Fibroblast of mammary gland (primary cell): Measurements from ENCODE around the gene RBL2.
A peak's percentile ranks its signal among the peaks of the same experiment; 100 is the strongest.
"Not testable (repeated sequence)": the region's sequence is repeated elsewhere in the genome, so short reads cannot be mapped to it uniquely, and the experiment has no call there.

Experiments
- DNase-seq: peaks from one replicate; pipeline ENCODE4 v3.0.0-alpha.2; 2010; ENCODE audit warnings: low read depth
- H3K4me3 ChIP-seq: 2 replicates; pipeline ENCODE4 v1.5.1; 2011; ENCODE audit warnings: low read depth, mild to moderate bottlenecking, low read length, moderate library complexity; ENCODE audit not compliant: control insufficient read depth
- CTCF ChIP-seq: conservative IDR thresholded peaks from 2 replicates; pipeline ENCODE4 v1.5.1; 2011; ENCODE audit warnings: low read depth, low read length, inconsistent platforms; ENCODE audit not compliant: control insufficient read depth, insufficient read depth

RBL2 gene

GRCh38 chr16:53434377-53435065, at the start of gene RBL2:
Gene RBL2, plus strand, starts transcription at chr16:53434471. Its CDS starts 86 bp downstream, at chr16:53434557.
- DNase-seq: peak; percentile 75
- peak within 1 kb of the TSS; percentile 92 for H3K4me3 ChIP-seq
- no peak for TF ChIP-seq CTCF

GRCh38 chr16:53384610-53385009, 49.7 kb upstream of the RBL2 start:
- DNase-seq, H3K4me3 ChIP-seq: not testable (repeated sequence)

DNA sequence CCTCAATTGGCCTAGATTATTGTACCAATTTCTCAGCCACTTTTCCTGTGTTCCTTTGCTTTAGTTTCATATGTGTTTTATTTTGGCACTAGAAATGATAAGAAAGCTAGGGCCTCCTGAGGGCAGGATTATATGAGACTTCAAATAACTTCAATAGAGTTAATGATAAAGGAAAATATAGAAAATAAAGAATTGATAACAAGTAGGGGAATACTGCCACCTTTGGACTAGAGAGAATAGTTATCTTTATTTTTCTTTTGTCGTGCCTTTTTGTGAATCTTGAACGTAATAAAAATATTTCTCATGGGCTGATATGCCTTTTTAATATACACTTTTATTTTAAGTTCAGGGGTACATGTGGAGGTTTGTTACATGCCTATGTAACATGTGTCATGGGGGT, 29.3 kb upstream of the RBL2 start:
- DNase-seq: peak; percentile 12
- peak; percentile 18 for TF ChIP-seq CTCF
- H3K4me3 ChIP-seq: no peak overlapping the region

DNA sequence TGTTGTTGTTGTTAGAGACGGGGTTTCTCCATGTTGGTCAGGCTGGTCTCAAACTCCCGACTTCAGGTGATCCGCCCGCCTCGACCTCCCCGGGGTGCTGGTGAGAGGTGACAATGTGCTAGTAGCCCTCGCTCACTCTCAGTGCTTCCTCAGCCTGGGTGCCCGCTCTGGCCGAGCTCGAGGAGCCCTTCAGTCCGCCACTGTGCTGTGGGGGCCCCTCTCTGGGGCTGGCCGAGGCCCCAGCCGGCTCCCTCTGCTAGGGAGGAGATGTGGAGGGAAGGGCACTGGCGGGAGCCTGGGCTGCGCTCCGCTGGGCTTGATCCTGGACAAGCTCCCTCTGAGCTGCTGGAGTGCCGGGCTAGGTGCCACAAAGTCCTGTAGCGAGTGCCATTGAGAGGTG, 21.7 kb upstream of the RBL2 start:
- no peak for TF ChIP-seq CTCF
- DNase-seq: no peak
- H3K4me3 ChIP-seq: no peak overlapping the region

GRCh38 chr16:53413864-53414263, 20.4 kb upstream of the RBL2 start:
- TF ChIP-seq CTCF: no peak
- DNase-seq: no peak

GRCh38 chr16:53414381-53414780, 19.9 kb upstream of the RBL2 start:
- H3K4me3 ChIP-seq: no peak overlapping the region
- no peak for TF ChIP-seq CTCF
- DNase-seq: no peak

More at GRCh38 chr16:53413864-53414263, 20.4 kb upstream of the RBL2 start:
- H3K4me3 ChIP-seq: no peak overlapping the region

DNA sequence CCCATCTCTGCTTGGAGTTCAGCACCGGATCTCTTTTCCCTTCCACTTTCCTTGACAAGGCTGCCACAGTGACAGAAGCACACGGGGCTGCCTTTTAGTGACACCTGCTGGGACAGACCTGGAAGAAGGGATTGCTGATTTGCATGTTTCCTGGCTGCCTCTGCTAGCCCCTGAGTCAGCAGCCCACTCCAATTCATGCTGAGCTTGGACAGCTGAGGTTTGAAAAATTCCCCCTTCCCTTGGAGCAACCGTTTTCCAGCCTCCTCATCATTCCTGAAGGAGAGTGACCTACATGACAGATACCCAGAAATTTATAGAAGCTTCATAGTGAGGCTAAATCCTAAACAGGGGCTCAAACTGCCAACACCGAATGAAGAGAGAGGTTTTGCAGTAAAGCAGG, 18.8 kb upstream of the RBL2 start:
- no peak overlapping the region for H3K4me3 ChIP-seq
- no peak for DNase-seq
- TF ChIP-seq CTCF: no peak
